ENCODE measurements around the gene PYGM.

PYGM gene
- long read RNA-seq = 0 reads

DNA sequence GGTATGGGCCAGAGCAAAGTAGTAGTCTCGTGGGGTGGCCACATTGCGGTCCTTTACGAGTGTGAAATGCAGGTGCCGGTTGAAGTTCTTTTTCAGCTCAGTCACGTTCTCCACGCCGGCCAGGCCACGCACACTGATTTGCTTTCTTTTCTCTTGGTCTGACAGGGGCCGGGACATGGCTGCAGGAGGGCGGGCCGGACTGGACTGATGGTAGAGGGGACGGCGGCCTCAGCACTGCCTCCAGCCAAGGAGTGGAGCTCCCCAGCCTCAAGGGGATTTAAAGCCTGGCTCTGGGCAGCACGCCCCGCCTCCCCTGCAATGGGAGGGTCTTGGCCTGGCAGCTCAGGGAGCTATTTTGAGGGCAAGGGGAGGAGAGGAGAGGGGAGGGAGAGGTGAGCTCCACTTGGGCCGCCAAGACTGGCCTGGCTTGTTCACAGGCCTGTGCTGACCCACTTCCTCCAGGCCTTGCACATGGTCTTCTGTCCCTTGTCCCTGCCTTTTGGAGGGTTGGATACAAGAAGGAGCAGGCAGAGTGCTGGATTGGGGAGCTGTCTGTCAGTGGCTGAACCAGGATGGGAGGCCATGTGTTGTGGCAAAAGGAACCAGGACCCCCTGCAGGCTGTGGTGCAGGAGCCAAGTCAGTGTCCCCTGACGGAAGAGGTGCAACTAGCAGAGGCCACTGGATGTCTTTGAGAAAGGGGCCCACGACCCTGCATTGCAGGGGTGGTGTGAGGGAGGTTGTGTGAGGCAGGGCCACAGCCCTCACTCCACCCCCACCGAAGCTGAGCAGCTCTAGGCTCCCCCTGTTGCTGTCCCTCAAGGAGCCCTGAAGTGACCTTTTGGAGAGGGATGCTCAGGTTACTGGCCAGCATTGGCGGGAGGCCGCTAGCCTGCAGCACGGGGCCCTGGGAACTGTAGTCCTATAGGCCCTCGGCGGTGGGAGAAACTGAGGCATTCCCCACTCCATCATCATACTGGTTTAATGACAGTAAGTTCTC lies at the start of gene PYGM:
TSS of gene PYGM (minus strand) at position 253 of the 998 bp plus-strand sequence. CDS start at position 177, 76 bp downstream.
- TF ChIP-seq, protein P1, sequence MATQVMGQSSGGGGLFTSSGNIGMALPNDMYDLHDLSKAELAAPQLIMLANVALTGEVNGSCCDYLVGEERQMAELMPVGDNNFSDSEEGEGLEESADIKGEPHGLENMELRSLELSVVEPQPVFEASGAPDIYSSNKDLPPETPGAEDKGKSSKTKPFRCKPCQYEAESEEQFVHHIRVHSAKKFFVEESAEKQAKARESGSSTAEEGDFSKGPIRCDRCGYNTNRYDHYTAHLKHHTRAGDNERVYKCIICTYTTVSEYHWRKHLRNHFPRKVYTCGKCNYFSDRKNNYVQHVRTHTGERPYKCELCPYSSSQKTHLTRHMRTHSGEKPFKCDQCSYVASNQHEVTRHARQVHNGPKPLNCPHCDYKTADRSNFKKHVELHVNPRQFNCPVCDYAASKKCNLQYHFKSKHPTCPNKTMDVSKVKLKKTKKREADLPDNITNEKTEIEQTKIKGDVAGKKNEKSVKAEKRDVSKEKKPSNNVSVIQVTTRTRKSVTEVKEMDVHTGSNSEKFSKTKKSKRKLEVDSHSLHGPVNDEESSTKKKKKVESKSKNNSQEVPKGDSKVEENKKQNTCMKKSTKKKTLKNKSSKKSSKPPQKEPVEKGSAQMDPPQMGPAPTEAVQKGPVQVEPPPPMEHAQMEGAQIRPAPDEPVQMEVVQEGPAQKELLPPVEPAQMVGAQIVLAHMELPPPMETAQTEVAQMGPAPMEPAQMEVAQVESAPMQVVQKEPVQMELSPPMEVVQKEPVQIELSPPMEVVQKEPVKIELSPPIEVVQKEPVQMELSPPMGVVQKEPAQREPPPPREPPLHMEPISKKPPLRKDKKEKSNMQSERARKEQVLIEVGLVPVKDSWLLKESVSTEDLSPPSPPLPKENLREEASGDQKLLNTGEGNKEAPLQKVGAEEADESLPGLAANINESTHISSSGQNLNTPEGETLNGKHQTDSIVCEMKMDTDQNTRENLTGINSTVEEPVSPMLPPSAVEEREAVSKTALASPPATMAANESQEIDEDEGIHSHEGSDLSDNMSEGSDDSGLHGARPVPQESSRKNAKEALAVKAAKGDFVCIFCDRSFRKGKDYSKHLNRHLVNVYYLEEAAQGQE (IDR thresholded peaks at IDR 0.05; ENCODE audit: insufficient replicate concordance, low read depth) = no peak
- no peak within 1 kb of the TSS for H3K27ac ChIP-seq (replicated peaks)
- no peak within 1 kb of the TSS for H3K4me3 ChIP-seq (replicated peaks; ENCODE audit: insufficient read depth, low read length)
- DNase-seq (ENCODE audit: low read depth in 1 of 2, low spot score in 1 of 2) = no peak
- H3K27me3 ChIP-seq (ENCODE audit: insufficient read depth, poor library complexity, severe bottlenecking) = no peaks in the 10 kb centered on the region

DNA sequence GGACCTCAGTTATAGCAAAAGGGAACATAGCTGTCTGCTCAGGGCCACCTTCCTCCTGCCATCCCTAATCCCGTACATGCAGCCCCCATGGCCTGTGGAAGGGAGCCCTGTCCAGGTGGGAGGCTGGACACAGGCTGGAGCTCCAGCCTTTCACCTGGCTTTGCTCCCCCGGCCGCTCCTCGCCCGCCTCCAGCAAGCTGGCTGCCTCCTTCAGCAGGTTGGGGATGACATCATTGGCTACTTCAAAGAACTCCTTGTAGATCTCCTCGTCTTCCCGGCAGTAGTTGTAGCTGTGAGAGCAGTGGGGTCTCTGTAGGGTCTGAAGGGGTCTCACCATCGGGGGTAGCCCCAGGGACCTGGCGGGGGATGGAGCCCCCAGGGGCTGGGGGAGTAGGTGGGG lies 45.7 kb upstream of the PYGM start:
- TF ChIP-seq, protein P2, sequence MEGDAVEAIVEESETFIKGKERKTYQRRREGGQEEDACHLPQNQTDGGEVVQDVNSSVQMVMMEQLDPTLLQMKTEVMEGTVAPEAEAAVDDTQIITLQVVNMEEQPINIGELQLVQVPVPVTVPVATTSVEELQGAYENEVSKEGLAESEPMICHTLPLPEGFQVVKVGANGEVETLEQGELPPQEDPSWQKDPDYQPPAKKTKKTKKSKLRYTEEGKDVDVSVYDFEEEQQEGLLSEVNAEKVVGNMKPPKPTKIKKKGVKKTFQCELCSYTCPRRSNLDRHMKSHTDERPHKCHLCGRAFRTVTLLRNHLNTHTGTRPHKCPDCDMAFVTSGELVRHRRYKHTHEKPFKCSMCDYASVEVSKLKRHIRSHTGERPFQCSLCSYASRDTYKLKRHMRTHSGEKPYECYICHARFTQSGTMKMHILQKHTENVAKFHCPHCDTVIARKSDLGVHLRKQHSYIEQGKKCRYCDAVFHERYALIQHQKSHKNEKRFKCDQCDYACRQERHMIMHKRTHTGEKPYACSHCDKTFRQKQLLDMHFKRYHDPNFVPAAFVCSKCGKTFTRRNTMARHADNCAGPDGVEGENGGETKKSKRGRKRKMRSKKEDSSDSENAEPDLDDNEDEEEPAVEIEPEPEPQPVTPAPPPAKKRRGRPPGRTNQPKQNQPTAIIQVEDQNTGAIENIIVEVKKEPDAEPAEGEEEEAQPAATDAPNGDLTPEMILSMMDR (IDR thresholded peaks at IDR 0.05; ENCODE audit: insufficient read depth, low read length) = no peak
- TF ChIP-seq SPI1 (IDR thresholded peaks at IDR 0.05; ENCODE audit: borderline replicate concordance, low read depth) = no peak
- TF ChIP-seq POLR2AphosphoS5 (IDR thresholded peaks at IDR 0.05; ENCODE audit: low read depth) = no peak
- TF ChIP-seq GABPA (IDR thresholded peaks at IDR 0.05; ENCODE audit: low read depth) = no peak
- TF ChIP-seq, protein P1 (IDR thresholded peaks at IDR 0.05; ENCODE audit: insufficient replicate concordance, low read depth) = no peak
- Histone ChIP-seq H3K27me3 (ENCODE audit: insufficient read depth, poor library complexity, severe bottlenecking) (no peaks in the 10 kb centered on the region), H3K27ac (replicated peaks) (no peak overlapping the region), H3K4me3 (replicated peaks; ENCODE audit: insufficient read depth, low read length) (no peak overlapping the region)
- no peak for DNase-seq (ENCODE audit: low read depth in 1 of 2, low spot score in 1 of 2)

DNA sequence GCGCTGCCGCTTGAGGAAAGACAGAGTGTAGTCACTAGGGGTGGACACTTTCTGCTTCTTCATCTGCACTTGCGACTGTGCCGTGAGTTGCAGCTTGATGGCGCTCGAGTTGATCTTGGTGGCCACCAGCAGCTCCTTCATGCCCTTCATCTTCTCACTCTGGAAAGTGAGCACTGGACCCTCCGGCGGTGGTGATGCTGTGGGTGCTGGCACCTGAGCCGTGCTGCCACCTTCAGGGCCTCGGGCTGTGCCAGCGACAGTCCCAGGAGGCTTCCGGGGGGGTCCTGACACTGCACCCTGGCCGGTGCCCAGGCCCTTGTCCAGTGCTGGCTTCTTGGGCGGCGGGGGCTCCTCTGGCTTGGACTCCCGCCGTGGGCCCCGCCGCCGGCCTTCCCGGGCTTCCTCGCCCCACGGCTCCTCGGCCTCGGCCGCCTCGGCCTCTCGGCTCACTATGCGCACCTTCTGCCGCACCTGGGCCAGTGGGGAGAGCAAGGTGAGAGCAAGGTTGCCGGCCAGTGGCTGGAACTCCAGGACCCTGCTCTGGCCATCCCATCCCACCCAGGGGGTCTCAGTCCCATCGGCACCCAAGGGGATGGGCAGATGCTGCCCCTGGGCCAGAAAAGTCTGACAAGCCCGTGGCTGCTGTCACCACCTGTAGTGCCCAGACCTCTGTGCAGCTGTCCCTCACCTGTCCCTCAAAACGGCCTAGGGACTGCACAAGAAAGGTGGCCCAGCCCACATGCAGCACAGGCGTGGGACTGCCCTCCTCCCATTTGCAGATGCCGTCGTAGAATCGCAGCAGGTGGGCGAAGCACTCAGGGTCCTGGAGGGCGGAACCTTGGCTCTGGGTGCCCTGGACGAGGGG lies 44.8 kb upstream of the PYGM start:
- no peak overlapping the region for H3K27ac ChIP-seq (replicated peaks)
- DNase-seq (ENCODE audit: low read depth in 1 of 2, low spot score in 1 of 2) = no peak
- no peak for TF ChIP-seq SPI1 (IDR thresholded peaks at IDR 0.05; ENCODE audit: borderline replicate concordance, low read depth)
- TF ChIP-seq POLR2AphosphoS5 (IDR thresholded peaks at IDR 0.05; ENCODE audit: low read depth) = no peak
- TF ChIP-seq, protein P1 (IDR thresholded peaks at IDR 0.05; ENCODE audit: insufficient replicate concordance, low read depth) = no peak
- TF ChIP-seq GABPA (IDR thresholded peaks at IDR 0.05; ENCODE audit: low read depth) = no peak
- TF ChIP-seq, protein P2 (IDR thresholded peaks at IDR 0.05; ENCODE audit: insufficient read depth, low read length) = no peak
- no peaks in the 10 kb centered on the region for H3K27me3 ChIP-seq (ENCODE audit: insufficient read depth, poor library complexity, severe bottlenecking)
- no peak overlapping the region for H3K4me3 ChIP-seq (replicated peaks; ENCODE audit: insufficient read depth, low read length)

All from HL-60 (cell line).